Activated CD4-positive, alpha-beta T cell treated with anti-CD3 and anti-CD28 coated beads, Interleukin-2, amount 50 U/mL, for 4 hours (primary cell): ENCODE measurements around the gene MRPS34.
A peak's percentile ranks its signal among the peaks of the same experiment; 100 is the strongest.

Experiments
- DNase-seq, 2 experiments: peaks; one replicate each; pipeline ENCODE4 v3.0.0-alpha.2; 2020

The MRPS34 gene

GRCh38 chr16:1794221-1794871 lies 21.4 kb upstream of the MRPS34 start:
- DNase-seq = no peak

- no peak for DNase-seq
Measured at GRCh38 chr16:1793578-1794220, 20.8 kb upstream of the MRPS34 start, which contains the start of gene IGFALS. TSS of gene IGFALS (minus strand) at chr16:1793705. CDS start at chr16:1793652, 53 bp downstream.

- DNase-seq = no peak
Measured at GRCh38 chr16:1792836-1793577, 20.1 kb upstream of the MRPS34 start.

- DNase-seq = no peak
Measured at GRCh38 chr16:1791943-1792812, 19.2 kb upstream of the MRPS34 start.

GRCh38 chr16:1791256-1791942 lies 18.5 kb upstream of the MRPS34 start:
- no peak for DNase-seq

GRCh38 chr16:1790611-1791255 lies 17.8 kb upstream of the MRPS34 start:
- no peak for DNase-seq

- DNase-seq = no peak
Measured at GRCh38 chr16:1790261-1790610, 17.3 kb upstream of the MRPS34 start.

GRCh38 chr16:1789643-1790045 lies 16.7 kb upstream of the MRPS34 start:
- DNase-seq = no peak

GRCh38 chr16:1788708-1789100 lies 15.8 kb upstream of the MRPS34 start:
- DNase-seq = no peak

- DNase-seq = no peak
Measured at GRCh38 chr16:1788095-1788707, 15.3 kb upstream of the MRPS34 start.

GRCh38 chr16:1787322-1788094 lies 14.6 kb upstream of the MRPS34 start:
- DNase-seq = peak in 1 of 2 experiments; percentile 0

GRCh38 chr16:1787056-1787321 lies 14.1 kb upstream of the MRPS34 start:
- DNase-seq = no peak

- peak in 1 of 2 experiments; percentile 1 for DNase-seq
Measured at GRCh38 chr16:1786242-1787055, 13.5 kb upstream of the MRPS34 start.

- DNase-seq = no peak
Measured at GRCh38 chr16:1785846-1786170, 12.9 kb upstream of the MRPS34 start.

- DNase-seq = no peak
Measured at GRCh38 chr16:1784977-1785845, 12.3 kb upstream of the MRPS34 start.

GRCh38 chr16:1782408-1783264 lies 9.7 kb upstream of the MRPS34 start, which contains the start of the genes NUBP2 and SPSB3:
TSS of gene NUBP2 (plus strand) at chr16:1782960. CDS start at chr16:1783021, 61 bp downstream.
TSS of gene SPSB3 (minus strand) at chr16:1782571. CDS start at chr16:1781483, 1,088 bp downstream.
- DNase-seq = peak; percentile 95 to 96

- no peak for DNase-seq
Measured at GRCh38 chr16:1781758-1782407, 8.9 kb upstream of the MRPS34 start.
